ENCODE results near the gene ZC3H15. TPM values are rescaled to one million over a fixed set of nuclear protein-coding genes. Genes with fewer than 3 reads are reported as not detected.
"Not testable (repeated sequence)": the region's sequence is repeated elsewhere in the genome, so short reads cannot be mapped to it uniquely, and the experiment has no call there.

ZC3H15 gene
- total RNA-seq, 2 donors from 2014 or later = 78.3 to 82.3 TPM

DNA sequence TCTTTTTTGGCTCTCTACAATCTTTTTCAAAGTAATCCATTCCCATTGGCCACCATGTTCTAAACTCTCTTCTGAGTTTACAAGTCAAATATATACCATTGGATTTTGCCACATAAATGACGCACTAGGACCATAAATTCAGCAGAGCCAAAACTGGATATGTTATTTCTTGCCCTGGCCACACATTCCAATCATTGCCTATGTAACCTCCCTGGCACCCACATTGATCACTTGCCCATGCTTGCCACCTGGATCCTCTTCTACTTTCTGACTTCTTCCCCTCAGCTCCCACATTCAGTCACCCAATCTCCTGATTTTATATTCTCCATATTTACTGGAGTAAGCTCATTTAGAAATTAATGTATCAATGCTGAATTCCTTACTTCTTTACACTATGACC is 5.1 kb upstream of the ZC3H15 start:
- no peak for ATAC-seq
- Mint-ChIP-seq H3K36me3 (peaks cover 4 to 14% of the 10 kb centered on the region in 2 donors), H3K27ac (no peak overlapping the region), H3K9me3 (peaks cover 3 to 4% of the 10 kb centered on the region in 2 donors)
- no peak for DNase-seq (ENCODE audit: low spot score in 2 of 2)

DNA sequence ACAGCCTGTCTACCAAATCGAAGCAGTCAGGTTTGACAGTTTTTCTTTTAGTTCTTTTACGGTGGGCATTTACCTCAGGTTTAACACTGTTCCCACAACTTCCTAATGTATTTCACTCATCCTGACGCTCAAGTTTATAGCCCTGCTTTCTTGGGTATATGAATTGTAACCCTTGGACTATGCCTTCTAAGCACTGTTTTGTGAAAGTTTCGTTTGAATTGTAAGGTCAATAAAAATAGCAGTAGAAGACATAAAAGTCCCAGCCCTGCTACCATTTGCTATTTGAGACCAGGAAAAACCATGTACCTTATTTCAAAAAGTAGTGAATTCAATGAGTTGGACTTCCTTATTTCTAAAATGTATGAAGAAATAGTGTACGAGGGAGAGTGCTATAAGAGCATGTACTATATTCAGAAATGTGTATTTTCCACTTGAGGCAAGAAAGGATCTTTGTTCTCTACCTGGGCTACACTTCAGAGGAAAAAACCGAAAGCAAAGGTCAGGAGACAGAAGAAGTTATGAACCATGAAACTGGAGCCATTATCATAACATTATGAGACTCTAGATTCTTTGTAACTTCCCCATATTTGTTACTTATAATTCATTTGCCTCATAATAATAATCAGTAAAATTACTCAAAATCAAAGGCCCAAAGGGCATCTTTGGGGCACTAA is 1.9 kb upstream of the ZC3H15 start:
- H3K9me3 Mint-ChIP-seq = peaks cover 0 to 4% of the 10 kb centered on the region in 2 donors

DNA sequence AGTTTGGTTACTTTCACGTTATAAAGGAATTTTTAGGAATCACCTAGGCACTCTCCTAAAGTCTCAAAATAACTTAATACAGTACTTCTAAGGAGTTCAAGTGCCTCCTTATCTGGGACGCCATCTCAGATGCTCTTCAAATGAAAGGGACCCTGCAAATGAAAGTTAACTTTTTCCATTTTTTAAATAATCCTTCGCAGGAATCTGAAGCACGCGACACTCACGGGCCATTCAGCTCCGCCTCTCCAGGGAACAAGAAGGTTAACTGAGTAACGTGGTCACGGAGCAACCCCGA is 537 bp upstream of the ZC3H15 start:
- no peak for DNase-seq (ENCODE audit: low spot score in 2 of 2)
- Mint-ChIP-seq H3K27ac (peak overlapping the region; percentile 98 to 100), H3K9me3 (peaks cover 0 to 4% of the 10 kb centered on the region in 2 donors), H3K36me3 (peaks cover 20 to 23% of the 10 kb centered on the region in 2 donors)
- no peak for ATAC-seq

More for the DNA sequence above, 1.9 kb upstream of the ZC3H15 start:
- no peak for ATAC-seq
- no peak for DNase-seq (ENCODE audit: low spot score in 2 of 2)
- Mint-ChIP-seq H3K27ac (peak overlapping the region in 1 of 2 donors; percentile 53), H3K36me3 (peaks cover 20 to 23% of the 10 kb centered on the region in 2 donors)

DNA sequence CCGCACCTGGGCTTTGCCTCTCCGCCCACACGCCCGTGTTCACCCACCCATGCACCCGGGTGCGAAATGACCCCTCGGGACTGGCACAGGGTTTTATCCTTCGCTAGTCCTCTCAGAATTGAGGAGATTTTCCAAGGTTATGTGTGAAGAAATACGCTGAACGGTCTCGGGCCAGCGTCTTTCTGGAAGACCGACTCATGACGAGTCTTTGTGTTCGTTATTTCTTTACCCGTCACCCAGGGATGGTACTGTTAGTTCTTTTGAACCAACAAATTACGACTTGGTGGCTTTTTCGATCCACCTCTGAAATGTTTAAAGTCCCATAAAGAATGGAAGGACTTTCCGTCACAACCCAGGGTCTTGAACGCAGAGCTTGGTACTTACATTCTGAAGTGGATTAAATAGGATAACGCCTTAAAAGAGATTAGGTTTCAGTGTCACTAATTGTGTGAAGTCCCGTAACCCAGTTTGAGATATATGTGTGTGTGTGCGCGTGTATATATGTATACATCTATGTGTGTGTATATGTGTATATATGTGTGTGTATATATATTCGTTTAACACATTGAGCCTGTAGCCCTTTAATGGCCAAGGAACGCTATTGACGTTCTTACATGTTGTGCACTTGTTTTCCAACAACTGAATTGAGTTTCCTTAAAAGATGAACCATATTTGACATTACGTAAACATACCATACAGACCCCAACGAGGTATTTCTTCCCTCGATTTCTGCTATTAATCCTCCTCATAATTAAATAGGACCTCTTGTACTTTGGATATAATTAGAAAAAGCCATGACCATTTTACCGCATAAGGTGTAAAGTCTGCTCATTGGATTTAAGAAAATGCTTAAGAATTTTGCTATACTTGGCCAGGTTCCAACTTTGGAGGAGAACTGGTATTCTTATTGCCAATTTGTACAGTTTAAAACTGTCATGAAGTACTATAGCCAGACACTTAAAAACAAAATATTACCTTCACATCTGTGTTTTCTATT is 889 bp downstream of the ZC3H15 start:
- Mint-ChIP-seq H3K36me3 (peaks cover 20 to 23% of the 10 kb centered on the region in 2 donors), H3K9me3 (no peaks in the 10 kb centered on the region), H3K27ac (peak overlapping the region; percentile 98 to 100)
- no peak for ATAC-seq
- no peak for DNase-seq (ENCODE audit: low spot score in 2 of 2)

- peaks cover 0 to 15% of the 10 kb centered on the region in 2 donors for H3K36me3 Mint-ChIP-seq
- no peaks in the 10 kb centered on the region for H3K9me3 Mint-ChIP-seq
- no peak for DNase-seq (ENCODE audit: low spot score in 2 of 2)
- peak overlapping the region in 1 of 2 donors; percentile 88 for H3K27ac Mint-ChIP-seq
- no peak for ATAC-seq
These were observed 7.6 kb downstream of the ZC3H15 start for GRCh38 chr2:186493564-186494085.

- DNase-seq (ENCODE audit: low spot score in 2 of 2) = no peak
- H3K9me3 Mint-ChIP-seq = no peaks in the 10 kb centered on the region
- no peak overlapping the region for H3K27ac Mint-ChIP-seq
- ATAC-seq = peak in 1 of 2 donors; percentile 57
- H3K36me3 Mint-ChIP-seq = peaks cover 11% of the 10 kb centered on the region in 2 donors
These were observed 10.3 kb downstream of the ZC3H15 start for GRCh38 chr2:186496401-186496800.

- no peak overlapping the region for H3K27ac Mint-ChIP-seq
- no peaks in the 10 kb centered on the region for H3K9me3 Mint-ChIP-seq
- peaks cover 11% of the 10 kb centered on the region in 2 donors for H3K36me3 Mint-ChIP-seq
- DNase-seq (ENCODE audit: low spot score in 2 of 2) (no peak), ATAC-seq (no peak)
These were observed 11.9 kb downstream of the ZC3H15 start for GRCh38 chr2:186497928-186498327.

GRCh38 chr2:186498834-186499233 is 12.8 kb downstream of the ZC3H15 start:
- Mint-ChIP-seq H3K9me3 (no peaks in the 10 kb centered on the region), H3K27ac (peak overlapping the region; percentile 23 to 40), H3K36me3 (peaks cover 11% of the 10 kb centered on the region in 2 donors)
- no peak for ATAC-seq
- DNase-seq (ENCODE audit: low spot score in 2 of 2) = no peak

DNA sequence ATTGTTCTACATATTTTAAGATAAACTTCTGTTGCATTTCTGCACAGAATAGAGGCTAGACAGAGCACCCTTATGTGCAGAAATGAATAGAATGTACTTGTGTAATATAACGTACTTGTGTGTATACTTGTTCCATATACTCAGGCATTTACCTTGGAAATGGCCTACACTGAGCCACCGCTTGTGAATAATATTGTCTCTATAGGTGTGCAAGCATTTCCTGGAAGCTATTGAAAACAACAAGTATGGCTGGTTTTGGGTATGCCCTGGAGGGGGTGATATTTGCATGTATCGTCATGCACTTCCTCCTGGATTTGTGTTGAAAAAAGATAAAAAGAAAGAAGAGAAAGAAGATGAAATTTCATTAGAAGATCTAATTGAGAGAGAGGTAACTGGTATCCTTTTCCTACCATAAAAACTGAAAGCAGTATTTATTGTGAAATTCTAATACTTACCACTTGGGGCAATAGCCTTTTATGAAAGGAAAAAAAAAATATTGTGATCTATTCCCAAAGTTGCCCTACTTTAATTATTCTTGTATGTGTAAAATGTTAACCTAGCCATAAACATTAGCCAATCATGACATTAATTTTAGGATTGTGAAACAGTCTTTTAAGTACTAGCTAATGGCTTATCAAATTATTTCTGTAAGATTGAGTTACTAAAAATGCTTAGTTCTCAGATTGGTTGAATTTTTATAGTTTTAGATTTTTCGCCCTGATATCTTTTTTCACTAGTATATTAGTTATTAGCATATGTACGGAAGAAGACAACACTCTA is 18.0 kb downstream of the ZC3H15 start:
- Mint-ChIP-seq H3K27ac (peak overlapping the region in 1 of 2 donors; percentile 45), H3K36me3 (peaks cover 11 to 25% of the 10 kb centered on the region in 2 donors), H3K9me3 (no peaks in the 10 kb centered on the region)
- DNase-seq (ENCODE audit: low spot score in 2 of 2) (no peak), ATAC-seq (peak in 1 of 2 donors; percentile 41)

- Mint-ChIP-seq H3K9me3 (no peaks in the 10 kb centered on the region), H3K36me3 (peaks cover 11 to 17% of the 10 kb centered on the region in 2 donors), H3K27ac (peak overlapping the region in 1 of 2 donors; percentile 42)
- no peak for DNase-seq (ENCODE audit: low spot score in 2 of 2)
- no peak for ATAC-seq
These were observed 22.2 kb downstream of the ZC3H15 start for GRCh38 chr2:186508263-186508662.

DNA sequence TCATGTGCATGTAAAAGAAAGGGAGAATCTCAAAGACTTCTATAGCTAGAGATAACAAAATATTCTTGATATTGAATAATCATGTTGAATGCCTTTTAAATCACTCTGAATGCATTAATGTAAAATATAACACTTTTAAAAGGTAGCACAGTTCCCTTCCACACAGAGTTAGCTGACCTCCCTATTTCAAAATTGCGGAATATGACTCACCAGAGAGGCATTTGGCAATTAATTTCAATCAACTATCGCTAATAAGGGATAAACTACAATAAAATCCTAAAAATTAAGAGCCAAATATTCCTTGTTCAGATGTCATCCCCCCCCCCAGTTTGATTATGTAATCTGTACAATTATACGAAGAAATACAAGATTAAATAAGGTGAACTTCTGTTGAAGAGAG is 29.3 kb downstream of the ZC3H15 start:
- DNase-seq (ENCODE audit: low spot score in 2 of 2) (no peak), ATAC-seq (no peak)
- Mint-ChIP-seq H3K27ac (no peak overlapping the region), H3K9me3 (no peaks in the 10 kb centered on the region), H3K36me3 (peaks cover 0 to 17% of the 10 kb centered on the region in 2 donors)

DNA sequence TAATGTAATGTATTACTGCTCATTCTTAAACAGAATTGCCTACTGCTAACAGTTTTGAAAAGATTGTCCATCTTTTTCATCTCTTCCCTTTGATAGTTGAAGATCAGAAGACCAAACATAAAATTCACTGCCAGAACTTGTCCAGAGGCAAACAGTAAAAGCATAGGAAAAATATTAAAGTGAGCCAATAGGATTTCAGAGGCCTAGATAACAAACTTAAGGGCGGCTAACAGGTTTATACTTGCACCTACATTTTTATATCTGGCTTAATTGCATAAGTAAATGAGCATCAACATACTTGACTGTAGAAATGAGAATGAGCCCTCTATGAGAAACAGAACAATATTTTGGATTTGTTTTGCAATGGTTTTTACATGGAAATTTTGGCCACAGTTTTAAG is 30.3 kb downstream of the ZC3H15 start:
- peaks cover 7 to 23% of the 10 kb centered on the region in 2 donors for H3K36me3 Mint-ChIP-seq
- ATAC-seq (no peak), DNase-seq (ENCODE audit: low spot score in 2 of 2) (no peak)
- H3K27ac Mint-ChIP-seq = no peak overlapping the region
- no peaks in the 10 kb centered on the region for H3K9me3 Mint-ChIP-seq

DNA sequence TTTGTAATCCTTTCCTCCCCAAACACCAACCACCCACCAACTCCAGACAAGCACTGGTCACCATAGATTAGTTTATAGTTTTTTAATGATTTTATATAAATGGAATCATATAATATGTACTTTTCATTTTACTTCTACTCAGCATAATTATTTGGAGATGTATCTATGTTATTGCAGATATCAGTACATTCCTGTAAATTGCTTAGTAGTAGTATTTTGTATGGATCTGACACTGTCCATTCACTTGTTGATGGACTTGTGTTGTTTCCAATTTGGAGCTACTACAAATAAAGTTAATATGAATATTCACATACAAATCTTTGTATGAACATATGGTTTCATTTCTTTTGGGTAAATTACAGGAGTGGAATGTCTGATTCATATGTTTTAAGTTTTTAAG is 31.0 kb downstream of the ZC3H15 start:
- Mint-ChIP-seq H3K27ac (no peak overlapping the region), H3K36me3 (peaks cover 7 to 23% of the 10 kb centered on the region in 2 donors), H3K9me3 (no peaks in the 10 kb centered on the region)
- no peak for ATAC-seq
- DNase-seq (ENCODE audit: low spot score in 2 of 2) = no peak

DNA sequence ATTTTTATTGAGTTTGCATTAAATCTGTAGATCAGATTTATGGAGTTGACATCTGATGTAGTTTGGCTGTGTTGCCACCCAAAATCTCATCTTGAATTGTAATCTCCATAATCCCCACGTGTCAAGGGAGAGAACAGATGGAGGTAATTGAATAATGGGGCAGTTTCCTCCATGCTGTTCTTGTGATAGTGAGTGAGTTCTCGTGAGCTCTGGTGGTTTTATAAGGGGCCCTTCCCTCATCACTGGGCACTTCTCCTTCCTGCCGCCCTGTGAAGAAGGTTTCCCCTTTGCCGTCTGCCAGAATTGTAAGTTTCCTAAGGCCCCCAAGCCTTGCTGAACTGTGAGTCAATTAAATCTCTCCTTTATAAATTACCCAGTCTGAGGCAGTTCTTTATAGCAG is 32.2 kb downstream of the ZC3H15 start:
- H3K36me3 Mint-ChIP-seq = peaks cover 7 to 23% of the 10 kb centered on the region in 2 donors
- no peaks in the 10 kb centered on the region for H3K9me3 Mint-ChIP-seq
- H3K27ac Mint-ChIP-seq = peak overlapping the region in 1 of 2 donors; percentile 74
- ATAC-seq (no peak), DNase-seq (ENCODE audit: low spot score in 2 of 2) (no peak)

DNA sequence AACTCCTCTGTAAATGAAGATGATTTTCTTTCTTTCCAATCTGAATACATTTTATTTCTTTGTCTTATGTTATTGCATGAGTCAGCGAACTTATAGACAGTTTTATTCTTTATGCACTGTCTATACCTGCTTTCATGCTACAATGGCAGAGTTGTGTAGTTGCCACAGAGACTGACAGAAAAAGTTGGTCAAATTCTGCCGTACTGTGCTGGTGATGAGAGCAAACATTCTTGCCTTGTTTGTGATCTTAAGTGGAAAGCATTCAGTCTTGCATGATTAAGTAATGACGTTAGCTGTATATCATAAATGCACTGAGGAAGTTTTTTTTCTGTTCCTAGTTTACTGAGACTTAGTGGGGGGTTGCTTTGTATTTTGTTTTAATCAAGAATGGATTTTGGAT is 32.9 kb downstream of the ZC3H15 start:
- no peak overlapping the region for H3K27ac Mint-ChIP-seq
- no peak for DNase-seq (ENCODE audit: low spot score in 2 of 2)
- no peak for ATAC-seq
- peaks cover 7 to 23% of the 10 kb centered on the region in 2 donors for H3K36me3 Mint-ChIP-seq
- no peaks in the 10 kb centered on the region for H3K9me3 Mint-ChIP-seq

DNA sequence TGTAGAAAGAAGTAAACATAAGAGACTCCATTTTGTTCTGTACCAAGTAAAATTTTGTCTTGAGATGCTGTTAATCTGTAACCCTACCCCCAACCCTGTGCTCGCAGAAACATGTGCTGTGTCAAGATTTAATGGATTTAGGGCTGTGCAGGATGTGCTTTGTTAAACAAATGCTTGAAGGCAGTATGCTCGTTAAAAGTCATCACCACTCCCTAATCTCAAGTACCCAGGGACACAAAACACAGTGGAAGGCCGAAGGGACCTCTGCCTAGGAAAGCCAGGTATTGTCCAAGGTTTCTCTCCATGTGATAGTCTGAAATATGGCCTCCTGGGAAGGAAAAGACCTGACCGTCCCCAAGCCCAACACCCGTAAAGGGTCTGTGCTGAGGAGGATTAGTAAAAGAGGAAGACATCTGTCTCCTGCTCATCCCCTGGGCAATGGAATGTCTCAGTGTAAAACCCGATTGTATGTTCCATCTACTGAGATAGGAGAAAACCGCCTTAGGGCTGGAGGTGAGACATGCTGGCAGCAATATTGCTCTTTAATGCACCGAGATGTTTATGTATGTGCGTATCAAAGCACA is 35.6 kb downstream of the ZC3H15 start:
- H3K9me3 Mint-ChIP-seq; H3K27ac Mint-ChIP-seq; ATAC-seq; DNase-seq (ENCODE audit: low spot score in 2 of 2): not testable (repeated sequence)
- H3K36me3 Mint-ChIP-seq = peaks cover 7 to 23% of the 10 kb centered on the region in 2 donors
